NCI-H128 (cell line): ENCODE data around the gene DNM1.

ENCODE experiments used
- DNase-seq: peaks from one replicate; lab custom pipeline; 2025; ENCODE audit not compliant: unreplicated experiment; lab: John Stamatoyannopoulos, UW

DNM1 gene

DNA sequence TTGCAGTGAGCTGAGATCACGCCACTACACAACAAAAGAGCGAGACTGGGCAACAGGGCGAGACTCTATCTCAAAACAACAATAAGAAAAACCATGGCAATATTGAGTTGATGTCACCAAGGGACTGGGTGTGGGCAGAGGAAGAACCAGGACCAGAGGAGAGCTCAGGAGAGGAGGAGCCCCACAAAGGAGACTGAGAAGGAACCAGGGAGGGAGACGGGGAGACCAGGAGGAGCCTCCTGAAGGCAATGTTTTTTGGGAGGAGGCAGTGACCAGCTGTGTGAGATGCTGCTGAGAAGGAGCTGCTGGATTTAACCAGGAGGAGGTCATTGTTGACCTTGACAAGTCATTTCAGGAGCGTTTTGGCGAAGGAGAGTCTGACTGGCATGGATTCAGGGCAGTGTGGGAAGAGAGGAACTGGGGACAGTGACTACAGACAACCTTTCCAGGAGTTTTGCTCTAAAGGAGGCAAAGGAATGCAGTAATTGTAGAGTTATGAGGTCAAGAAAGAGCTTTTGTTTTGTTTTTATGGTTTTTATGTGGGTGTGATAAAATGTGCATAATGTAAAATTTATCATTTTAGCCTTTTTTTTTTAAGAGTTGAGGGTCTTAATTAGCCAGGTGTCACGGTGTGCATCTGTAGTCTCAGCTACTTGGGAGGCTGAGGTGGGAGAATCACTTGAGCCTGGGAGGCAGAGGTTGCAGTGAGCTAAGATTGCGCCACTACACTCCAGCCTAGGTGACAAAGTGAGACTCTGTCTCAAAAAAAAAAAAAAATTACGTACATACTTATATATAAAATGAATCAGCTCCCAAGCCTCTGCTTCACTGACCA lies 101.2 kb downstream of the DNM1 start:
- DNase-seq = no peak
